Measurements from ENCODE around the gene PIGM. TPM values are rescaled to one million over a fixed set of nuclear protein-coding genes. Genes with fewer than 3 reads are reported as not detected.

Gene PIGM
- total and polyA plus RNA-seq, 9 donors: 3.6 to 6.6 (median 5.2) TPM

DNA sequence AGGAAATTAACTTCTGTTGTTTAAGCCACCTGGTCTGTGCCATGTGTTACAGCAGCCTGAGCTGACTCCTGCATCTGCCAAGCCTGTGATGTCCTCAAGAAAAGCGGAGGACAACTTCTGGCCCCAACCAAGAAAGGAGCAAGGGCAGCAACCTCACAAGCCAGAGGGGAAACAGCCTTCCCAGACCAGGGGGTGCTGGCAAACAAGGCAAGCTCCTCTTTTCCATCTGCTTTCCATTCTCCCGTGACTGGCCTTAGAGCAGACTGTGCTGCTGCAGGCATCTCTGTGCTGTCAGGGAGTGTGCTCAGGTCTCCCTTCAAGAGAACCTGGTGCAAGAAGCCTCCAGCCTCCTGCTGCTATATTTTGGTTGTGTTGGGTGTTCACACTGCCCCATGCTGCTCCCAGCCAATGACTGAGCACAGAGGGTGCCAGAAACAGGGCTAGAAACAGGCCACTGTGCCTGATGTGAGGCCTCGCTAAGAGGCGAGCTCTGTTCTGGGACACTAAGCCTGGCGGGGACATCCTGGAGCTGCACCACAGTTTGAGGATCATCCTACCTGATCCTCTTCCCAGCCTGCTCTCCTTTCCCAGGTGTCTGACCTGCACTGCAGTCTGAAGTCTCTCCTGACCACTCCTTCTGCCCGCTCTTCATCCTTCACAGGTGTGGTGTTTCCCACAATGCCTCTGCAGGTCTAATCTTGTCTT is 50.3 kb downstream of the PIGM start:
- Histone ChIP-seq H3K27ac (ENCODE audit: low read length) (no peak overlapping the region), H3K36me3 (ENCODE audit: control insufficient read depth, insufficient read depth, low read length) (no peaks in the 10 kb centered on the region), H3K4me3 (ENCODE audit: low read length) (no peak overlapping the region), H3K4me1 (ENCODE audit: control insufficient read depth, insufficient read depth, low read length) (no peaks in the 10 kb centered on the region), H3K9me3 (replicated peaks; ENCODE audit: control insufficient read depth, low read depth, low read length) (no peaks in the 10 kb centered on the region), H3K27me3 (ENCODE audit: control insufficient read depth, insufficient read depth, low read length) (peaks cover 9% of the 10 kb centered on the region)
- 80% methylated on average over 6 of the region's 6 CpGs for WGBS (ENCODE audit: insufficient coverage)
- DNase-seq: no peak

DNA sequence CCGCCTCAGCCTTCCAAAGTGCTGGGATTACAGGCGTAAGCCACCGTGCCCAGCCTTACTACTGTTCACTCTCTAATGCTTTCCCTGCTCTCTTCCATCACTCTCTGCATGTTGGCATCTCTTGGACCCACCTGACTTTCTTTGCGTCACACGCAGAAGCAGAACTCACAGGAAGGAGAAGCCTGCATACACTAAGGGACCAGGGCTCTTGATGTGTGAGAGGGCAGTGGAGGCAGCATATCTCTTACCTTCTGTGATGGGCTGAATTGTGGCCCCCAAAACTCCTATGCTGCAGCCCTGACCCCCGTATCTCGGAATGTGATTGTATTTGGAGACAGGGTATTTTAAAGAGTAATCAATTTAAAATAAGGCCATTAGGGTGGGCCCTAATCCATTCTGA is 51.0 kb downstream of the PIGM start:
- Histone ChIP-seq H3K4me3 (ENCODE audit: low read length) (no peak overlapping the region), H3K9me3 (replicated peaks; ENCODE audit: control insufficient read depth, low read depth, low read length) (no peaks in the 10 kb centered on the region), H3K36me3 (ENCODE audit: control insufficient read depth, insufficient read depth, low read length) (no peaks in the 10 kb centered on the region), H3K27me3 (ENCODE audit: control insufficient read depth, insufficient read depth, low read length) (peaks cover 9% of the 10 kb centered on the region), H3K27ac (ENCODE audit: low read length) (no peak overlapping the region), H3K4me1 (ENCODE audit: control insufficient read depth, insufficient read depth, low read length) (no peaks in the 10 kb centered on the region)
- 91% methylated on average over 4 of the region's 7 CpGs for WGBS (ENCODE audit: insufficient coverage)
- no peak for DNase-seq

DNA sequence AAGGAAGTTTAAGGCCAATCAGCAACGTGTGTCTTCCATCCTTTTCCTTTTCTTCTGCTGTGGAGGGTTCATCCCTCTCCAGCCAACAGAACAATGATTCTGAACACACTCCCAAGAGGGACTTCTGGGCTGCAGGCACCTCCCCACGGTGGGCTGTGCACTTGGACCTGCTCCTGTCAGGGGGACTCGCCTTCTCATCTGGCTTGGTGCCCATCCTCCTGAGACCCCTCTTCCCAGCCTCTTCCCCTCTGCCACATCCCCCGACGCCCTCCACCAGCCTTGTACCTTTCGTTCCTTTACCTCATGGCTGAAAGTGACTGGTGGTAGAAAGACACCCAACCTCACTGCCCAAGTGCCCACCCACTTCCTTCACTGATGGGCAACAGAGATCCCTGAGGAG is 51.7 kb downstream of the PIGM start:
- Histone ChIP-seq H3K4me1 (ENCODE audit: control insufficient read depth, insufficient read depth, low read length) (no peaks in the 10 kb centered on the region), H3K4me3 (ENCODE audit: low read length) (no peak overlapping the region), H3K36me3 (ENCODE audit: control insufficient read depth, insufficient read depth, low read length) (no peaks in the 10 kb centered on the region), H3K27ac (ENCODE audit: low read length) (no peak overlapping the region), H3K9me3 (replicated peaks; ENCODE audit: control insufficient read depth, low read depth, low read length) (no peaks in the 10 kb centered on the region), H3K27me3 (ENCODE audit: control insufficient read depth, insufficient read depth, low read length) (peaks cover 6% of the 10 kb centered on the region)
- WGBS (ENCODE audit: insufficient coverage): 83% methylated on average over 2 of the region's 6 CpGs
- no peak for DNase-seq

DNA sequence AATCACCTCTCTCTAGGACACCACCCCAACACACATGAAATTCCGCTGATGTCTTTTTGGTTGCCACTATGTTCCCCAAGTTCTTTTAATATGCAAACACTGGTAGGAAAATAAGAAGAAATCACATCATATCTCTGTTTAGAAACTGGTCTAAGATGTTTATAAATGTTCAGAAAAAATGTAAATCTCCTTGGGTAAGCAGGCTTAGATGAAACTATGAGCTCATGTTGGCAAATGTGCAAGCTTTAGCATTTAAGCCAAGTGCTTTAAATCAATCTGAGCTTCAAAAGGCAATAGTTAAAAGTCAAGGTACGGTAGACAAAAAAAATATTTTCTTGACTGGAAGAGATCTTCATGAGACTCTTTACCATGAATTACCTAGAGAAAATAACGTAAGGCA is 52.5 kb downstream of the PIGM start:
- peak; percentile 32 for DNase-seq
- Histone ChIP-seq H3K36me3 (ENCODE audit: control insufficient read depth, insufficient read depth, low read length) (no peaks in the 10 kb centered on the region), H3K4me1 (ENCODE audit: control insufficient read depth, insufficient read depth, low read length) (no peaks in the 10 kb centered on the region), H3K4me3 (ENCODE audit: low read length) (no peak overlapping the region), H3K27me3 (ENCODE audit: control insufficient read depth, insufficient read depth, low read length) (peaks cover 4% of the 10 kb centered on the region), H3K27ac (ENCODE audit: low read length) (no peak overlapping the region), H3K9me3 (replicated peaks; ENCODE audit: control insufficient read depth, low read depth, low read length) (no peaks in the 10 kb centered on the region)
- WGBS (ENCODE audit: insufficient coverage): no CpG with 5 or more reads among the region's 3 CpGs

DNA sequence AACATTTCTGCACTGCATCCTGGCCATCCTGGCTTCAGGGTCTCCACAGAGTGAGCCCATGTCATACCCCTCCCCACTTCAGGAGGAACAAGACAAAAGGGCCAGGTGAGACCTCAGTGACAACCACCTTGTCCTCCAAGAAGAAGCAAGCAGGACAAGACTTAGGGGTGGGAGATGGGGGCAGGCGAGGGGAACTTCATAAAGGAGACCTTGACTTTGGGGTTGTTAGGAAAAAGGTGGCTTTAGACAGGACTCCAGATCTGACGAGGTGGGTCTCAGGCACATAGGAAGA is 53.7 kb downstream of the PIGM start:
- Histone ChIP-seq H3K4me3 (ENCODE audit: low read length) (no peak overlapping the region), H3K27ac (ENCODE audit: low read length) (no peak overlapping the region)
- no CpG with 5 or more reads among the region's 2 CpGs for WGBS (ENCODE audit: insufficient coverage)

DNA sequence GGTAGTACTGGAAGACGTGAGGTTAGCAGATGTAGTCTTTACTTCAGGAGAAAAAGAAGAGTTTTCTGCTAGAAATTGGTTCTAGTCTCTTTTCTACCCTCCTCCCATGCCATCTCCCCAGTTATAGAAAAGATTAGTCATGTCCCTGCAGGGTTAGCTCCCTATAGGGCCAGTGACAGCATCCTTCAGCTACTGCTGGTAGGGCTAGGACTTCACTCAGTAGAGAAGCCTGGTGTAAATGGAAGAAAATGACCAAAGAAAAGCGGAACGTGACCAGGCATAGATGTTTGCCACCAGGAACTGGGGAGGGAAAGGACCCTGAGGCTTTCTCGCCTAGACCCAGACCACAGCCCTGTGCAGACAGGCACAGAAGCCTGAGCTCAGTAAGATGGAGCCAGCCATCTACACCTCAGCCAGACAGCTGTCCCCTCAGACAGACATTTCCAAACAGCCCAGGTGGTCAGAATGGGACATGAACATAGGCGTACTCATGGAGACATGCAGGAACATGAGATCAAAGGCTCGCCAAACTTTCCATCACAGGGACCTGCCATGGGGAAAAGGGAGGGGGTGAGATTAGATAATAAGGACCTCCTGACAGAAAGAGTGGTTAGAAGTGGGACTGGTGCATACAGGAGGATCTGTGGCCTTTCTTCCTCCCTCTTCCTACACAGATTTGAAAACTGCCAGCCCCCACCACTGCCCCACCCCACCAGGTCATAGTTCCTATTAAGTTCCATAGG is 54.3 kb downstream of the PIGM start:
- WGBS (ENCODE audit: insufficient coverage): 94% methylated on average over 4 of the region's 6 CpGs
- Histone ChIP-seq H3K9me3 (replicated peaks; ENCODE audit: control insufficient read depth, low read depth, low read length) (no peaks in the 10 kb centered on the region), H3K36me3 (ENCODE audit: control insufficient read depth, insufficient read depth, low read length) (no peaks in the 10 kb centered on the region), H3K27me3 (ENCODE audit: control insufficient read depth, insufficient read depth, low read length) (peaks cover 4% of the 10 kb centered on the region), H3K4me3 (ENCODE audit: low read length) (no peak overlapping the region), H3K27ac (ENCODE audit: low read length) (no peak overlapping the region), H3K4me1 (ENCODE audit: control insufficient read depth, insufficient read depth, low read length) (no peaks in the 10 kb centered on the region)
- no peak for DNase-seq

More for the DNA sequence above, 53.7 kb downstream of the PIGM start:
- no peak for DNase-seq
- H3K36me3 ChIP-seq (ENCODE audit: control insufficient read depth, insufficient read depth, low read length): no peaks in the 10 kb centered on the region
- H3K27me3 ChIP-seq (ENCODE audit: control insufficient read depth, insufficient read depth, low read length): peaks cover 4% of the 10 kb centered on the region
- no peaks in the 10 kb centered on the region for H3K4me1 ChIP-seq (ENCODE audit: control insufficient read depth, insufficient read depth, low read length)
- no peaks in the 10 kb centered on the region for H3K9me3 ChIP-seq (replicated peaks; ENCODE audit: control insufficient read depth, low read depth, low read length)

Other genes starting within 250 kb of the PIGM start
- not detected for gene FCRL6, start 229.6 kb downstream of the PIGM start, total RNA-seq
- gene FCRL6, start 229.6 kb downstream of the PIGM start, polyA plus RNA-seq (ENCODE audit: insufficient read depth in 1 of 8, insufficient read length in 8 of 8, low replicate concordance in 1 of 8): under 1 TPM in 4 of 8 donors, not detected in 4; 0.08 to 0.17 (median 0.11) TPM
- gene SLAMF8, start 205.1 kb downstream of the PIGM start, total RNA-seq: 0.27 TPM
- gene SLAMF8, start 205.1 kb downstream of the PIGM start, polyA plus RNA-seq (ENCODE audit: insufficient read depth in 1 of 8, insufficient read length in 8 of 8, low replicate concordance in 1 of 8): 1 to 10 TPM in 1 of 8 donors, under 1 TPM in 7; 0.19 to 1.5 (median 0.46) TPM
- gene VSIG8, start 169.3 kb downstream of the PIGM start, total RNA-seq: not detected
- gene VSIG8, start 169.3 kb downstream of the PIGM start, polyA plus RNA-seq (ENCODE audit: insufficient read depth in 1 of 8, insufficient read length in 8 of 8, low replicate concordance in 1 of 8): not detected
- gene CFAP45, start 131.8 kb downstream of the PIGM start, total RNA-seq: 0.22 TPM
- under 1 TPM; 0.18 to 0.54 (median 0.44) TPM for gene CFAP45, start 131.8 kb downstream of the PIGM start, polyA plus RNA-seq (ENCODE audit: insufficient read depth in 1 of 8, insufficient read length in 8 of 8, low replicate concordance in 1 of 8)
- 84.2 TPM for gene TAGLN2, start 106.5 kb downstream of the PIGM start, total RNA-seq
- 100 to 1,000 TPM; 167 to 251 (median 202) TPM for gene TAGLN2, start 106.5 kb downstream of the PIGM start, polyA plus RNA-seq (ENCODE audit: insufficient read depth in 1 of 8, insufficient read length in 8 of 8, low replicate concordance in 1 of 8)
- 0.13 TPM for gene IGSF9, start 86.4 kb downstream of the PIGM start, total RNA-seq
- gene IGSF9, start 86.4 kb downstream of the PIGM start, polyA plus RNA-seq (ENCODE audit: insufficient read depth in 1 of 8, insufficient read length in 8 of 8, low replicate concordance in 1 of 8): 1 to 10 TPM in 3 of 8 donors, under 1 TPM in 5; 0.29 to 5.9 (median 0.73) TPM
- gene SLAMF9, start 77.8 kb downstream of the PIGM start, total RNA-seq: not detected
- gene SLAMF9, start 77.8 kb downstream of the PIGM start, polyA plus RNA-seq (ENCODE audit: insufficient read depth in 1 of 8, insufficient read length in 8 of 8, low replicate concordance in 1 of 8): not detected
- 0.35 TPM for gene KCNJ10, start 38.2 kb upstream of the PIGM start, total RNA-seq
- 1 to 10 TPM in 1 of 8 donors, under 1 TPM in 7; 0.30 to 1.6 (median 0.65) TPM for gene KCNJ10, start 38.2 kb upstream of the PIGM start, polyA plus RNA-seq (ENCODE audit: insufficient read depth in 1 of 8, insufficient read length in 8 of 8, low replicate concordance in 1 of 8)
- 0.09 TPM for gene KCNJ9, start 49.5 kb upstream of the PIGM start, total RNA-seq
- gene KCNJ9, start 49.5 kb upstream of the PIGM start, polyA plus RNA-seq (ENCODE audit: insufficient read depth in 1 of 8, insufficient read length in 8 of 8, low replicate concordance in 1 of 8): under 1 TPM in 7 of 8 donors, not detected in 1; 0.04 to 0.16 (median 0.09) TPM
- 15.4 TPM for gene IGSF8, start 66.6 kb upstream of the PIGM start, total RNA-seq
- gene IGSF8, start 66.6 kb upstream of the PIGM start, polyA plus RNA-seq (ENCODE audit: insufficient read depth in 1 of 8, insufficient read length in 8 of 8, low replicate concordance in 1 of 8): 10 to 100 TPM; 17.7 to 26.2 (median 22.1) TPM
- gene ATP1A2, start 83.8 kb upstream of the PIGM start, total RNA-seq: 55.0 TPM
- gene ATP1A2, start 83.8 kb upstream of the PIGM start, polyA plus RNA-seq (ENCODE audit: insufficient read depth in 1 of 8, insufficient read length in 8 of 8, low replicate concordance in 1 of 8): 10 to 100 TPM; 44.6 to 85.6 (median 59.4) TPM
- 0.44 TPM for gene ATP1A4, start 119.6 kb upstream of the PIGM start, total RNA-seq
- gene ATP1A4, start 119.6 kb upstream of the PIGM start, polyA plus RNA-seq (ENCODE audit: insufficient read depth in 1 of 8, insufficient read length in 8 of 8, low replicate concordance in 1 of 8): 1 to 10 TPM in 7 of 8 donors, under 1 TPM in 1; 0.96 to 3.4 (median 1.5) TPM
- 827 TPM for gene CASQ1, start 158.6 kb upstream of the PIGM start, total RNA-seq
- 1,000 to 10,000 TPM in 1 of 8 donors, 100 to 1,000 TPM in 7; 182 to 1,024 (median 692) TPM for gene CASQ1, start 158.6 kb upstream of the PIGM start, polyA plus RNA-seq (ENCODE audit: insufficient read depth in 1 of 8, insufficient read length in 8 of 8, low replicate concordance in 1 of 8)
- gene PEA15, start 173.4 kb upstream of the PIGM start, total RNA-seq: 57.4 TPM
- 100 to 1,000 TPM; 110 to 171 (median 142) TPM for gene PEA15, start 173.4 kb upstream of the PIGM start, polyA plus RNA-seq (ENCODE audit: insufficient read depth in 1 of 8, insufficient read length in 8 of 8, low replicate concordance in 1 of 8)
- 70.5 TPM for gene DCAF8, start 230.6 kb upstream of the PIGM start, total RNA-seq
- 100 to 1,000 TPM in 4 of 8 donors, 10 to 100 TPM in 4; 80.0 to 130 (median 98.6) TPM for gene DCAF8, start 230.6 kb upstream of the PIGM start, polyA plus RNA-seq (ENCODE audit: insufficient read depth in 1 of 8, insufficient read length in 8 of 8, low replicate concordance in 1 of 8)

Data from muscle of leg (tissue), 11 donors.